ENCODE results near the gene SLC4A9.

DNA sequence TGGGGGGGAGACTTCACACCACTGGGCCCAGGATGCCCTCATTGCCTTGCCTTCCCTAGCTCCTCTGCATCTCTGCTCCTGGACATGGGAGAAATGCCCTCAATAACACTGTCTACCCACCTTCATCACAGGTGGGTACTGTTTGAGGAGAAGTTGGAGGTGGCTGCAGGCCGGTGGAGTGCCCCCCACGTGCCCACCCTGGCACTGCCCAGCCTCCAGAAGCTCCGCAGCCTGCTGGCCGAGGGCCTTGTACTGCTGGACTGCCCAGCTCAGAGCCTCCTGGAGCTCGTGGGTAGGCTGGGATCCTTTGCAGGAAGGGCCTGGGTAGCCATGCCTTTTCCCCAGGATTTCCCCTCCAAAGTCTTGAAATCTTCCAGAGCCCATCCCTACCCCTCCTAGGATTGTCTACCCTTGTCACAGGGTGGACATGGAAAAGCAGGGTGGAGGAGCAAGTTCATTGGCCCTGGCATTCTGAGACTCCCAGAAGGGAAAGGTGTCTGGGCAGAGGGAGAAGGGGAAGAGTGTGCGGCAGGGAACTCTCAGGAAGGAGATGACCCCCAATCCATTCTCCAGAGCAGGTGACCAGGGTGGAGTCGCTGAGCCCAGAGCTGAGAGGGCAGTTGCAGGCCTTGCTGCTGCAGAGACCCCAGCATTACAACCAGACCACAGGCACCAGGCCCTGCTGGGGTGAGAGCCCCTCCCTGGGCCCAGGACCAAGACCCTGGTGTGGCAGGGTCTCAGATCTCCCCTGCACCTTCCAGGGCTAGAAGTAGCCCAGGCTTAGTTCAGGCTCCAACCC lies 886 bp downstream of the SLC4A9 start:
- TF ChIP-seq, protein P1, sequence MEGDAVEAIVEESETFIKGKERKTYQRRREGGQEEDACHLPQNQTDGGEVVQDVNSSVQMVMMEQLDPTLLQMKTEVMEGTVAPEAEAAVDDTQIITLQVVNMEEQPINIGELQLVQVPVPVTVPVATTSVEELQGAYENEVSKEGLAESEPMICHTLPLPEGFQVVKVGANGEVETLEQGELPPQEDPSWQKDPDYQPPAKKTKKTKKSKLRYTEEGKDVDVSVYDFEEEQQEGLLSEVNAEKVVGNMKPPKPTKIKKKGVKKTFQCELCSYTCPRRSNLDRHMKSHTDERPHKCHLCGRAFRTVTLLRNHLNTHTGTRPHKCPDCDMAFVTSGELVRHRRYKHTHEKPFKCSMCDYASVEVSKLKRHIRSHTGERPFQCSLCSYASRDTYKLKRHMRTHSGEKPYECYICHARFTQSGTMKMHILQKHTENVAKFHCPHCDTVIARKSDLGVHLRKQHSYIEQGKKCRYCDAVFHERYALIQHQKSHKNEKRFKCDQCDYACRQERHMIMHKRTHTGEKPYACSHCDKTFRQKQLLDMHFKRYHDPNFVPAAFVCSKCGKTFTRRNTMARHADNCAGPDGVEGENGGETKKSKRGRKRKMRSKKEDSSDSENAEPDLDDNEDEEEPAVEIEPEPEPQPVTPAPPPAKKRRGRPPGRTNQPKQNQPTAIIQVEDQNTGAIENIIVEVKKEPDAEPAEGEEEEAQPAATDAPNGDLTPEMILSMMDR (IDR thresholded peaks at IDR 0.05): no peak
- no peak for TF ChIP-seq EZH2 (IDR thresholded peaks at IDR 0.05; ENCODE audit: borderline replicate concordance, insufficient read depth, low read depth, low read length, poor library complexity, severe bottlenecking)

All from B cell (primary cell).